KOPT-K1 (cell line): ENCODE results near the gene SBK1.

Experiments used
- H3K27ac ChIP-seq: fragments of 200-600 bp; sonication (generic); 2 replicates; pipeline ENCODE4 v1.5.1; 2016; ENCODE audit warnings: antibody characterized with exemption, mild to moderate bottlenecking, low read depth, low read length; ENCODE audit not compliant: poor library complexity, severe bottlenecking
- H3K36me3 ChIP-seq: fragments of 200-600 bp; sonication (generic); 2 replicates; pipeline ENCODE4 v1.5.1; 2017; ENCODE audit warnings: antibody characterized with exemption, mild to moderate bottlenecking, low read length, moderate library complexity; ENCODE audit not compliant: insufficient read depth
- H3K9me3 ChIP-seq: fragments of 200-600 bp; sonication (generic); 2 replicates; pipeline ENCODE4 v1.5.1; 2017; ENCODE audit warnings: antibody characterized with exemption, low read length, mild to moderate bottlenecking; ENCODE audit not compliant: insufficient read depth, poor library complexity, severe bottlenecking

SBK1 gene

DNA sequence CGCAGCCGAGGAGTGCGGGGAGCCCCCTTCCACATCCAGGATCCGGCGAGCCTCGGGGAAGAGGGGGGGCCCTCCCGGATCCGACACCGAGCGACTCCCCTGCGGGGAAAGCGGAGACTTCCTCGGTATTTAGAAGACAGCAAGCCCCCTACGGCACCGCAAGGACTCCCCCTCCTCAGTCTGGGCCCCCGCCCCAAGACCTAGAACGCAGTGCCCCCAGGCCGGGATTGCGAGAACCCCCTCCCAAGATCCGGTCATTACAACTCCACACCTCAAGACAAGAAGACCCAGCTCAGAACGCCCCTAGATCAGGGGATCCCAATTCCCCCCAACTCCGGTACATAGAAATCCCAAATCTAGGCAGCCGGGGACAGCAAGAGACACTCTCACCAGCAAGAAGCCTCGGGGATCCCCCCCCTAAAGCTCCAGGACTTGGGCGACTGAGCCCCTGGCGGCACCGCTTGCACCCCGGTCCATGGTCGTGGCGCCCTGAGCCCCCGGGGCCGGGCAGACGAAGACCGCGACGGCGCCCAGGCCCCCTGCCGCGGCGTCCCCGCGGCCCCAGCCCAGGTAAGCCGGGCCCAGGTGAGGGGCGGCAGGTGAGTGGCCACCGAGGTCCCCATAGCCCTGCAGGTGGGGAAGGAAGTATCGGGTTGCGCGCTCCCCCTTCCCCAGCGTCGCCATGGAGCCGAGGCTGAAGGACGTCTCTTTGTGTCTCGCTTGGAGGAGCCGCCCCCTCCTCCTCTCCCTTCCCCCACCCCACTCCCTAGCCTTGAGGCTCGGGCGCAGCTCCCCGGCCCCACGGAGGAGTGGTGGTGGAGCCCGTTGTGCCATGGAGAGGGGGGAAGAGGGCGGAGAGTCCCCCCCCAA lies 641 bp downstream of the SBK1 start:
- Histone ChIP-seq H3K9me3 (no peaks in the 10 kb centered on the region), H3K27ac (peak overlapping the region; percentile 60), H3K36me3 (0 out of 2 replicates have a peak, but pooled peaks cover 4% of the 10 kb centered on the region)

DNA sequence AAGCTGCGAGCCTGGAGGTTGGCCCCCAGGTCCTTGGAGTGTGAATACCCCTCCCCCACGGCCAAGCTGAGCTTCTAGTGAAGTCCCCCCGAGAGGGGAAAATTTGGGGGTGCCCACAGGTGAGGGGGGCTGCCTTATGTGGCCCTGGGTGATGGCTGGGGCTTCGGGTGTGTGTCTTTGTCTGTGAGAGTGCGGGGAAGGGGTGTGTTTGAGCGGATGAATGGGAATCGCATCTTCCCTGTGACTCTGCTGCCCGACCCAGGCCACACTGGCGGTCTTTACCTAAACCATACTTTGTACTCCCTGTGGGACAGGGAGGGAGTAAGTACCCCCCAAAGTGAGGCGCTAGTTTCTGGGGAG lies 1.3 kb downstream of the SBK1 start:
- peak overlapping the region; percentile 60 for H3K27ac ChIP-seq
- no peaks in the 10 kb centered on the region for H3K9me3 ChIP-seq
- peaks cover 4% of the 10 kb centered on the region; the same call in 1 of the 2 replicates for H3K36me3 ChIP-seq

DNA sequence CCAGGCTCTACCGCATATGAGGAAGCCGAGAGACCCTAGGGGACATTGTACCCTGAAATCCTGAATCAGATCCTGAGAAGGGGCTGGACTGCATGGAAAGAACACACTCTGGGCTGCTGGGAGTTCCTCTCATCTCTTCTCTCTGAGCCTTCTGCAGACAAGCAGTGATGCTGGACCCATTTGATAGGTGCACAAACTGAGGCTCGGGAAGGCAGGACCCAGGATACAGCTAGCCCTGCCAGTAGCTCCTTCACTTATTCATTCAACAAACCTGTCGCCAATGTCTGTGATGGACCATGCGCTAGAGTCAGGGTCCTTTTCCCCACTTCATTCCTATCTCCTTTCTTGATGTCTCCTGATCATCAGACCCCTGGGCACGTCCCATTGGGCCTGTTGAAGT lies 1.9 kb downstream of the SBK1 start:
- H3K36me3 ChIP-seq: peaks cover 4% of the 10 kb centered on the region; the same call in 1 of the 2 replicates
- no peak overlapping the region for H3K27ac ChIP-seq
- no peaks in the 10 kb centered on the region for H3K9me3 ChIP-seq

DNA sequence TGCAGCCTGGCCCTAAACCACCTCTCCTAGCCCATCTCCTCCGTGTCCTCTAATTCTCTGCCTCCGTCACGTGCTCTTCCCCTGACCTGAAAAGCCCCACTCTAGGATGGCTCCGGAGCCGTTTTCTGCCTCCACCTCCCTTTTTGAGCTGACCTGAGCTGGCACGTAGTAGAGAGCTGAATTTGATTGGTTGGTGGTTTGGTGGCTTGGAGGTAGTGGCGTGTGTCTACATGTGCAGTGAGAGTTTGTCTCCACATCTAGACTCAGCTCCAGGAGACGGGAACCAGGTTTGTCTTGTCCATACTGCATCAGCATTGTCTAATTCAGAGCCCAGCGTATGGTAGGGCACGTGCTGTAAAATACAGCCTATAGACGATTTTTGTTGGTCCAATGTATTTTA lies 3.0 kb downstream of the SBK1 start:
- Histone ChIP-seq H3K27ac (no peak overlapping the region), H3K9me3 (no peaks in the 10 kb centered on the region), H3K36me3 (peaks cover 4% of the 10 kb centered on the region; the same call in 1 of the 2 replicates)

DNA sequence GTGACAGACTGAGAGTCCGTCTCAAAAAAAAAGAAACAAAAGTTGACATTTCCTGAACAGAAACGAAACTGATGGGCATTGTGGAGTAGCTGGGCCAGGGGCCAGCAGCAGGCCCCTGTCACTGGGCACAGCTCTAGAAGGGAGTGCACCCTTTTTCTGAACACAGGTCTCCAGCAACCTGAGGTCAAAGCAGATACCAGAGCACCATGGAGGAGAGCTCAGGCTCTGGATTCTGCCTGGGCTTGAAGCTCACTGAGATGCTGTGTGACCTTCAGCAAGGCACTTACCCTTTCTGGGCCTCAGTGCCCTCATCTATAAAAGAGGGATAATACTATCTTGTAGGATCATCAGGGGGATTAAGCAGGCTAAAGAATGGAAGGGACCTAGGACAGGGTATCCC lies 5.0 kb downstream of the SBK1 start:
- no peaks in the 10 kb centered on the region for H3K9me3 ChIP-seq
- peaks cover 4% of the 10 kb centered on the region; the same call in 1 of the 2 replicates for H3K36me3 ChIP-seq
- peak overlapping the region; percentile 27 for H3K27ac ChIP-seq

DNA sequence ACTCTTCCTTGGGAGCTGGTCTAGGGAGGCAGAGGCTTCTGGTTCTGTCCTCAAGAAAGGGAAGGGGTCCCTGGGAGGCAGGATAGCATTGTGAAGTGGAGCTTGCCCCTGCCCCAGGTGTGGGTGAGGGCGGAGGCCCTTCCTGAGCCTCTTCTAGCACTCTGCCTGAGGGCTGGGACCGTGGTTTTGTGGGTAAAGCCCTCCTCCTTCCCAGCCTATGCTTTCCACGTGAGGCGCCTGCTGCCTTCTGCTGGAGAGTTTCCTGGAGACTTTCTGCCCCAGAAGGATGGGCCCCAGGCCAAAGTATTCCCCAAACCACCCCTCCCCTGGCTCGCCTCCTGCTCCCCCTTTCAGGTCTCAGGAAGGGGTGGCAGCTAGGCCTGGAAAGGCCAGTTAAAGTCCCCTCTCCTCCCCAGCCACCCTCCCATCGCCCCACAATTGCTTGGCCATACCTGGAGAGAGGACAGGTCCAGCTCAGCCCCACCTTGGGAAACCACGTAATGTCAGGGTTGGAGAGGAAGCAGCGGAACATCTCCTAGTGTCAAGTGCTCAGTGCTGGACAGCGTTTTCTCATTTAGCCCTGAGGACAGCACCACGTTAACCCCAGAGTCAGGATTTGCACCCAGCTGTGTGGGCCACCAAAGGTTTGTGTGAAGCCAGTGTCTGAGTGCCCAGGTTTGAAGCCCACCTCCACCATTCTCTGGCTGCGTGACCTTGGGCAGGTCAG lies 5.6 kb downstream of the SBK1 start:
- peak overlapping the region; percentile 27 for H3K27ac ChIP-seq
- H3K36me3 ChIP-seq: peaks cover 4% of the 10 kb centered on the region; the same call in 1 of the 2 replicates

DNA sequence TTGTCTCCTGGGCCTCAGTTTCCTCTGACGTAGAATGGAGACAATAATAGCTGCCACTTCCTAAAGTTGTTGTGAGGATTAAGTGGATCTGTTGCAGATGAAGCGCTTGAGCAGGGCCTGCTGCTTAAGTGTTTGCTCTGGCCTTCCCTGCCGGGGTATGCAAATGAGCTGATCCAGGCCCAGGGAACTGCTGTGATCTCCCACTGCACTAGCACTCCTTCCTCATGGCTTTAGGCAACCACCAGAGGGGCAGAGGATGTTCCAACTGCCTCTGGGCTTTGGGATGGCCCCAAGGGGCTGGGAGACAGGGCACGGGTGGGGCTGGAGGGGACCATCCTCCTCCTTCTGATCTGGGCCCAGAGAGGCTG lies 6.2 kb downstream of the SBK1 start:
- Histone ChIP-seq H3K9me3 (no peaks in the 10 kb centered on the region), H3K27ac (no peak overlapping the region), H3K36me3 (peaks cover 4% of the 10 kb centered on the region; the same call in 1 of the 2 replicates)

More for the DNA sequence above, 5.6 kb downstream of the SBK1 start:
- no peaks in the 10 kb centered on the region for H3K9me3 ChIP-seq

DNA sequence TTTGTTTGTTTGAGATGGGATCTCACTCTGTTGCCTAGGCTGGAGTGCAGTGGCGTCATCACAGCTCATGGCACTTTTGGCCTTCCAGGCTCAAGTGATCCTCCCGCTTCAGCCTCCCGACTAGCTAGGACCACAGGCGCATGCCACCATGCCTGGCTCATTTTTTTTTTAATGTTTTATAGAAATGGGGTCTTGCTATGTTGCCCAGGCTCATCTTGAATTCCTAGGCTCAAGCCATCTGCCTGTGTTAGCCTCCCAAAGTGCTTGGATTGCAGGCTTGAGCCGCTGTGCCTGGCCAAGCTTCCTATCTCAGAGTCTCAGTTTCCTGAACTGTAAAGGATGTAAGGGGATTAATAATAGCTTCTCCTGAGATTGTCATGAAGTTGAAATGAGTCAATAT lies 8.0 kb downstream of the SBK1 start:
- Histone ChIP-seq H3K27ac (no peak overlapping the region), H3K36me3 (peaks cover 7% of the 10 kb centered on the region; the same call in 1 of the 2 replicates), H3K9me3 (no peaks in the 10 kb centered on the region)

DNA sequence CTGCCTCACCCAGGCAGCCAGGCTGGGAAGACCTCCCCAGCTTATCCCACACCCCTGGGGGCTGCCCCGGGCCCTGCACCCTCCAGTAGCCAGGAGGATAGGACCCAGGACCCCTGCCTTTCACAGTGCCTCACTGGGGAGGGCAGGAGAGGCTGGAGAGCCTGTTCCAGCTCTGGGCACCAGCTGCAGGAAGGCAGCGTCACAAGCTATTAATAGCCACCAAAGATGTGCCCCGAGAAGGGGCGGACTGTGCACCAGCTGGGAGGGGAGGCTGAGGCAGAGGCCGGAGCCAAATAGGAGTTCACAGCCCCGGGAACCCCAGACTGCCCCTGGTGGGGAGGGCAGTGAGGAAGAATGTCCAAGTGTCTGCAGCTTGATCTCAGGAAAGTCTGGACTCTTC lies 8.8 kb downstream of the SBK1 start:
- Histone ChIP-seq H3K36me3 (peaks cover 7% of the 10 kb centered on the region; the same call in 1 of the 2 replicates), H3K9me3 (no peaks in the 10 kb centered on the region), H3K27ac (no peak overlapping the region)

DNA sequence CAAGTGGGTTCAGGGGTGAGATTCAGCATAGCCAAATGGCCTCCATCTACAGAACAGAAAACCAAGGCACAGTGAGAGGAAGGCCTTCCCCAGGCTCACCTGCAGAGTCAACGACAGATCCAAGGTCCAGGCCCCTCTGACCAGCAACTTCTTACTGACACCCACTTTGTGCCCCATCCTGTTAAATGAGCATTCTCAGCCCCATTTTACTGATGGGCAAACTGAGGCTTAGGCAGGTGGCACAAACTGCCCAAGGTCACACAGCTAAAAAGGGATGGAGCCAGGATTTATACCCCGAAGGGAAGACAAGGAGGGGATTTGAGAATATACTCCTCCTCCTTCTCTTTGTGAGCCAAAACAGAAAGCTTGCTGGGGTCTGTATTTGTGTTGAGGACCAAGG lies 9.3 kb downstream of the SBK1 start:
- no peak overlapping the region for H3K27ac ChIP-seq
- H3K36me3 ChIP-seq: peaks cover 7% of the 10 kb centered on the region; the same call in 1 of the 2 replicates
- H3K9me3 ChIP-seq: no peaks in the 10 kb centered on the region

DNA sequence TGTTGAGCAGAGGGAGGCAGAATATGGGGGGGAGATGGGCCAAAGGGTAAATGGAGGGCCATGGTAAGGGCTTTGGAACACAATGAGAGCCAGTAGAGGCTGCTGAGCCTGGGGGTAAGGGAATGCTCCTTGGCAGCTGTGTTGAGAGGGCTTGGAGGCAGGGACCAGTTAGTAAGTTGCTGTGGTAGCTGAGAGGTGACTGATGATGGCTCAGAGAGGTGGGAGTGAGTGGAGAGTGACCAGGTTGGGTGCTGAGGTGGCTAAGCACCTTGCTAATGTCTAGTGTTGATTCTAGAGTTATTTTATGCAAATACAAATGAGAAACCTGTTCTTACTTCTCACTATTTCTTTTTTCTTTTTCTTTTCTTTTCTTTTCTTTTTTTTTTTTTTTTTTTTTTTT lies 10.8 kb downstream of the SBK1 start:
- Histone ChIP-seq H3K36me3 (peaks cover 7% of the 10 kb centered on the region; the same call in 1 of the 2 replicates), H3K27ac (no peak overlapping the region), H3K9me3 (no peaks in the 10 kb centered on the region)

DNA sequence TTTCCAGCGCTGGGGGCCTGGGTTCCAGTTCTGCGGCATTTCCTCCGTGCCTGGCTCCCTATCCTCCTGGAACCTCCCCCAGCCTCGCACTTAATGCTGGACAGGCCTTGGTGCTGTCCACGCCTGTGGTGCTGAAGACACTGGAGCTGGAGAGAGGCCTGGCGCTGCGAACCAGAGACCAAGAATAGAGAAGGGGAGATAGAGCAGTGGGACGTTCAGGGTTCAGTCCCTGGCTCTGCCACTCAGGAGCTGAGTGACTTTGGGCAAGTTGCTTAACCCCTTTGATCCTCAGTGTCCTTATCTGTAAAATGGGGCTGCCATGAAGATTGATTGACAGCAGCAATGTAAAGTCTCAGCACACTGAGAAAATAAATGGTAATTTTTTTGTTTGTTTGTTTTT lies 11.9 kb downstream of the SBK1 start:
- no peak overlapping the region for H3K27ac ChIP-seq
- no peaks in the 10 kb centered on the region for H3K9me3 ChIP-seq
- peaks cover 7% of the 10 kb centered on the region; the same call in 1 of the 2 replicates for H3K36me3 ChIP-seq

DNA sequence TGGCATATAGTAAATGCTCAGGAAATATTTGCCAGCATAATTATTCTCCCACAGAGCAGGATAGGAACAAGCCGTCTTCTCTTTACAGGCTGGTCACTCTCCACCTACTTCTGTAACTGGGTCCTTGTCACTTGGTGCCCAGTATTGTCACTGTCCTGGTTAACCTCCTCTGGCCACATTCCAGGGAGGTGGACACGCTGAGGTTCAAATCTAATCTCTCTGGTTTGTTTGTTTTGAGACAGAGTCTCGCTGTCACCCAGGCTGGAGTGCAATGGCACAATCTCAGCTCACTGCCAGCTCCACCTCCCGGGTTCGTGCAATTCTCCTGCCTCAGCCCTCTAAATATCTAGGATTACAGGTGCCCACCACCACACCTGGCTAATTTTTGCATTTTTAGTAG lies 15.6 kb downstream of the SBK1 start:
- Histone ChIP-seq H3K36me3 (peaks cover 7% of the 10 kb centered on the region; the same call in 1 of the 2 replicates), H3K27ac (no peak overlapping the region)

DNA sequence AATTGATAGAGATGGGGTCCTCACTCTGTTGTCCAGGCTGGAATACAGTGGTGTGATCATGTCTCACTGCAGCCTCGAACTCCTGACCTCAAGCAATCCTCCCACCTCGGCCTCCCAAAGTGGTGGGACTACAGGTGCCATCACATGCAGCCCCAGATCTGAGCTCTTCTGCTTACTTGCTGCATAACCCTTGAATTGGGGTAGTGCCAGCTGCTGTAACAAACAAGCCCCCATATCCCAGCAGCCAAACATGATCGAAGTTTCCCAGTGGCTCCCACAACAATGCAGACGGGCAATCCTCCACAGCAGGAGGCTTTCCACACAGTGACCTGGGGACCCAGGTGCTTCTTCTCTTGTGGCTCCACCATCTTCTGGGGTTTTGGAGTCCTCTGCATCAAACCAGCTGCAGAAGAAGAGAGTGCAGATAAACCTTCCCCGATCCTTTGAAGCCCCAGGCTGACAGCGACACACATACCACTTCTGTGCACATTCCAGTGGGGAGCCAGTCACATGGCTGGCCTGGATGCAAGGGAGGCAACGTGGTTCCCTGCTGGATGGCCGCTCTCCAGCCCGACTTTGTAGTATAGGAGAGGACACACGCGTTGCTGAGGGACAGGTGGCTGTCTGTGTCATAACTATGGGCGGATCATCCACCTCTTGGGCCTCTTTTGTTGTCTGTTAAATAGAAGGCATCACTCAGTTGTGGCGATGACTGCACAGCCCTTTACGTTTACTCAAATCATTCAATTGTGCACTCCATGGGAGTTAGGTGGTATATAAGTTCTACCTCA lies 16.7 kb downstream of the SBK1 start:
- Histone ChIP-seq H3K9me3 (no peaks in the 10 kb centered on the region), H3K36me3 (0 out of 2 replicates have a peak, but pooled peaks cover 2% of the 10 kb centered on the region), H3K27ac (peak overlapping the region; percentile 88)

More for the DNA sequence above, 15.6 kb downstream of the SBK1 start:
- H3K9me3 ChIP-seq: no peaks in the 10 kb centered on the region
